AG04449 (cell line): ENCODE results near the gene CYB561D2.

Experiments used
- CTCF ChIA-PET: fragments of 350-600 bp; formaldehyde crosslinking; extraction: SDS; loops from one replicate; lab custom pipeline; 2021; ENCODE audit warnings: antibody characterized with exemption; lab: Yijun Ruan, JAX
- POLR2A ChIA-PET: fragments of 400-600, 350-600 bp; formaldehyde crosslinking; extraction: SDS; loops from one replicate; lab custom pipeline; 2020; ENCODE audit warnings: antibody characterized with exemption, inconsistent platforms; lab: Yijun Ruan, JAX
- DNase-seq: peaks from one replicate; pipeline ENCODE4 v3.0.0-alpha.2; 2010; ENCODE audit warnings: low read depth, low spot score
- H3K4me3 ChIP-seq: 2 replicates; pipeline ENCODE4 v1.5.1; 2011; ENCODE audit warnings: low read depth, mild to moderate bottlenecking, control low read depth, low read length
- TF ChIP-seq, protein P1 (sequence below): IDR thresholded peaks from one replicate; pipeline ENCODE4 v1.5.1; 2011; ENCODE audit warnings: mild to moderate bottlenecking, moderate library complexity, low read length, control low read depth, inconsistent platforms; ENCODE audit not compliant: insufficient read depth; ENCODE audit errors: missing control alignments

Gene CYB561D2

DNA sequence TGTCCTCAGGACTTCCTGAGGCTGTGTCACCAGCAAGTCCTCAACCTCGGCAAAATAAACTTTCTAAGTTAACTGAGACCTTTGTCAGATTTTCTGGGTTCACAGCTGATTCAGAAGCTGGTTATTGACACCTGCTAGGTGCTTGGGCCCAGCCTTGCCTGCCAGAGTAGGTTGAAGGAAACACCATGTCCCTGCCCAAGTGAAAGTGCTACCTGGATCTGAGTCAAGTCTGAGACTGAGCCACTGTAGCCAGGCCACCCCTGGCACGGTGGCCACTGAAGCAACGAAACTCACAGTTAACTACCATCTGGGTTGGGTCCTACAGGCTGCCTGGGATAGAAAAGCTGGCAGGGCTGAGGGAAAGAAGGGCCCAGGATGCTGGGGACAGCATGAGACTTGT is 36.3 kb upstream of the CYB561D2 start:
- TF ChIP-seq, protein P1, sequence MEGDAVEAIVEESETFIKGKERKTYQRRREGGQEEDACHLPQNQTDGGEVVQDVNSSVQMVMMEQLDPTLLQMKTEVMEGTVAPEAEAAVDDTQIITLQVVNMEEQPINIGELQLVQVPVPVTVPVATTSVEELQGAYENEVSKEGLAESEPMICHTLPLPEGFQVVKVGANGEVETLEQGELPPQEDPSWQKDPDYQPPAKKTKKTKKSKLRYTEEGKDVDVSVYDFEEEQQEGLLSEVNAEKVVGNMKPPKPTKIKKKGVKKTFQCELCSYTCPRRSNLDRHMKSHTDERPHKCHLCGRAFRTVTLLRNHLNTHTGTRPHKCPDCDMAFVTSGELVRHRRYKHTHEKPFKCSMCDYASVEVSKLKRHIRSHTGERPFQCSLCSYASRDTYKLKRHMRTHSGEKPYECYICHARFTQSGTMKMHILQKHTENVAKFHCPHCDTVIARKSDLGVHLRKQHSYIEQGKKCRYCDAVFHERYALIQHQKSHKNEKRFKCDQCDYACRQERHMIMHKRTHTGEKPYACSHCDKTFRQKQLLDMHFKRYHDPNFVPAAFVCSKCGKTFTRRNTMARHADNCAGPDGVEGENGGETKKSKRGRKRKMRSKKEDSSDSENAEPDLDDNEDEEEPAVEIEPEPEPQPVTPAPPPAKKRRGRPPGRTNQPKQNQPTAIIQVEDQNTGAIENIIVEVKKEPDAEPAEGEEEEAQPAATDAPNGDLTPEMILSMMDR: no peak
- DNase-seq: no peak
- ChIA-PET CTCF (interaction anchor here (1.1 to 3.7 kb wide), 6 partner anchors 9 to 122 kb away, joined by 3 to 20 read pairs (median 4); partner anchors contain the start of genes HYAL2, HYAL3 and NAA80), POLR2A (interaction anchor here (1.7 kb wide), 1 partner anchor 15 kb away, joined by 5 read pairs; the partner anchor contains the start of genes HYAL3 and NAA80)
- no peak overlapping the region for H3K4me3 ChIP-seq

DNA sequence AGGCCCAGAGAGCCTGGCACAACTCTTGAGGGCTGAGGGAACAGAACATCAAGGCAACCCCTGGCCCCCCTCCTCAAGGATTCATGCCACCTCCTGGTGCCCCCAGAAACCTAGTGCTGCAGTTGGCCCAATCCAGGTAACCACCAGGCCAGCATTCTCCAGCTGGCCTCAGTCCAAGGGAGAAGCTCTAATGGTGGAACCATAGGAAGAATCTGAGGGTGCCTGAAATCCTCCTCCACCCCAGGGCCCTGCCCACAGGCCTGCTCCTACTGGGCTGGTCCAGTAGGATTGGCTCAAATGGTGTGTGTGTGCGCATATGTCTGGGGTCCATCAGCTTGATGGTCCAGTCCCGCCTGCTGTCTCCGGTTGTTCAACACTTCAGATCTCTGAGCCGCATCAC is 35.8 kb upstream of the CYB561D2 start:
- TF ChIP-seq, protein P1: no peak
- ChIA-PET POLR2A (interaction anchor here (1.7 kb wide), 1 partner anchor 15 kb away, joined by 5 read pairs; the partner anchor contains the start of genes HYAL3 and NAA80), CTCF (interaction anchor here (1.0 to 3.7 kb wide), 7 partner anchors 9 to 122 kb away, joined by 3 to 20 read pairs (median 4); partner anchors contain the start of genes HYAL2, HYAL3 and NAA80)

DNA sequence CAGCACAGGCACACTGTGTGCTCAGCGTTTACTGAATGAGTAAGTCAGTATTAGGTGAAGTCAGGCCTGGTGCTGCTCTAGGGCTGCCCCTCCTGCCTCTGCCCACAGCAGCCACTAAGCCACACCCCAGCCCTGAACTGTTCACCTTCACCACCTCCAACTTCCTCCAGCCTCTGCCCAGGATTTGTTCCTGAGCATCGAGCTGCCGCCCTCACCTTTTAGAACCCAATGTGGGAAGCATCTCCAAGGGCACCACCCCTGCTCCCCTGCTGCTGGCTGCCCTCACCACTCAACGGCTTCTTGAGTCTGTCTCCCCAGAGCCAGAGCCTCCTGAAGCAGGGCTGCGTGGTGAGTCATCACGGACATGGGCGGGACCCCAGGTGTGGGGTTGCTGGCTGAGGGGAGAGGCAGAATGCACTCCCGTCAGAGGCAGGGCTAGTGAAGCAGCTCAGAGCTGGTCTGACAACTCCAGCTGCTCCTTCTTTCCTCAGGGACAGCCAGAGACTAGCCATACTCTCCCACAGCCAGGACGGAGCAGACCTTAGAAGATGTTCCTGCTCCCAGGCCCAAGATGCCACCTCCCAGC is 33.9 kb upstream of the CYB561D2 start:
- H3K4me3 ChIP-seq: no peak overlapping the region
- ChIA-PET POLR2A (interaction anchor here (1.2 kb wide), 1 partner anchor 18 kb away, joined by 6 read pairs; the partner anchor contains the start of genes HYAL3 and NAA80), CTCF (interaction anchor here (1.0 to 2.1 kb wide), 2 partner anchors 42 to 123 kb away, joined by 3 to 7 read pairs; no protein-coding TSS in a partner anchor)

More for the DNA sequence above, 35.8 kb upstream of the CYB561D2 start:
- DNase-seq: no peak
- no peak overlapping the region for H3K4me3 ChIP-seq

DNA sequence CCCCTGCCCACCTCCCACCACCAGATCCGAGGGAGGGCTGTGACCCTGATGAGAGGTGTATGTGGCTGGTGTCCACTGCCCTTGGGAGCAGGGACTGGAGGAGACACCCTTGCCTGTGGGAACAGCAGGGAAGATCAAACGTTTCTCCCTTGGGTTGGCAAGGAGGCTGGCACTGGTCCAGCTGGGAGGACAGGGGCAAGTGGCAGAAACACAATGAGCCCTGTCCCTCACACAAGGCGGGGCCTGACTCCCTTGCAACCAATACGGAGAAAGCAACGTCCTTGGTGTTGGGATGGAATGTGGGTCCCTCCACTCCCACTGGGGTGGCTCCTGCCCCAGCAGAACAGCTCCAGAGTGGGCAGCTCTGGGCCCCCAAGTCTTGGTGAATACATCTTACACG is 33.4 kb upstream of the CYB561D2 start:
- ChIA-PET CTCF (interaction anchor here (1.0 to 3.5 kb wide), 3 partner anchors 18 to 123 kb away, joined by 3 to 11 read pairs (median 7); partner anchors contain the start of genes HYAL3 and NAA80), POLR2A (interaction anchor here (0.7 to 1.2 kb wide), 2 partner anchors 10 to 18 kb away, joined by 4 to 6 read pairs; partner anchors contain the start of genes HYAL3 and NAA80)
- no peak overlapping the region for H3K4me3 ChIP-seq
- TF ChIP-seq, protein P1: no peak
- no peak for DNase-seq

More for the DNA sequence above, 33.9 kb upstream of the CYB561D2 start:
- no peak for DNase-seq
- TF ChIP-seq, protein P1: no peak

DNA sequence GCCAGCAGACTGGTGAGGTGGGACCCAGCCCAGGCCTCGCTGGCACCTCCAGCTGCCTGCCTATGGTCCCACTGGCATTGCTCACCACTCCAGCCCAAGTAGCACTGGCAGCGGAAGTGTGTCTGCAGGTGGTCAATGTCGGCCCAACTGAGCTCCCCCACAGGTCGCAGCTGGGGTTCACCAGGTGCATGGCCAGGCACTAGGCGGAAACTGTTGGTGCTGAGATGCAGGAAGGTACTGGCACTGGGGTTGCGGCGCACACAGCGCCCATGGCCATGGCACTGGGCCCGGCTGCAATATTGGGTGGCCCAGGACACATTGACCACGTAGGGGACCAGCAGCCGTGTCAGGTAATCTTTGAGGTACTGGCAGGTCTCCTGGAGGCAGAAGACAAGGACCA is 32.5 kb upstream of the CYB561D2 start:
- TF ChIP-seq, protein P1: no peak
- POLR2A ChIA-PET: interaction anchor here (0.7 to 1.2 kb wide), 2 partner anchors 9 to 19 kb away, joined by 4 to 6 read pairs; partner anchors contain the start of genes HYAL3 and NAA80
- no peak for DNase-seq
- CTCF ChIA-PET: interaction anchor here (2.1 to 3.5 kb wide), 2 partner anchors 19 to 124 kb away, joined by 7 to 11 read pairs; partner anchors contain the start of genes HYAL3 and NAA80
- H3K4me3 ChIP-seq: no peak overlapping the region

DNA sequence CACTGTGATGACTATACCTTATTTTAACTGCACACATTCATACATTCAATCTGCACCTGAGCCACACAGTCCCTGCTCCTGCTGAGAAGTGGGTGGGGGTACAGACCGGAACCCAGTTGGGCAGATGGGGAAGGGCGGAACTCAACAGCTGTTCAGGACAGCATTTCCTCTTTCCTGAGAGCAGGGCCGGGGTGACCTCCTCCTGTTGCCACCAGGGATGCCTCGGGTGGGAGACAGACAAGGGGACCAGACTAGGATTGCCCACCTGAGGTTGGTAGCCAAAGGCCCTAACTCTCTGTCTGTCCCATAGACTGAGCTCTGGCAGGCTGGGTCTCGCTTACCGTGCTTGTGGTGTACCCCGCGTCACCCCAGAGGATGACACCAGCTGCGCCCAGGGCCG is 32.0 kb upstream of the CYB561D2 start:
- POLR2A ChIA-PET: no interaction called here
- DNase-seq: no peak

More for the DNA sequence above, 32.0 kb upstream of the CYB561D2 start:
- CTCF ChIA-PET: interaction anchor here (2.1 to 3.5 kb wide), 2 partner anchors 19 to 125 kb away, joined by 7 to 11 read pairs; partner anchors contain the start of genes HYAL3 and NAA80
- no peak overlapping the region for H3K4me3 ChIP-seq
- TF ChIP-seq, protein P1: no peak
